Heart right ventricle (tissue), 16 donors: ENCODE results near the gene PFN3. TPM values are rescaled to one million over a fixed set of nuclear protein-coding genes. Genes with fewer than 3 reads are reported as not detected.
"Not testable (repeated sequence)": the region's sequence is repeated elsewhere in the genome, so short reads cannot be mapped to it uniquely, and the experiment has no call there.

Experiments
- ATAC-seq, 8 donors: fragments of 200-7000 bp; cut with Tn5 transposase; one replicate each; pipeline ENCODE4 v1.9.1; 2020; ENCODE audit warnings: mild to moderate bottlenecking in 8 of 8, moderate library complexity in 8 of 8, moderate number of reproducible peaks in 1 of 8
- DNase-seq, 2 donors: peaks; one replicate each; pipeline ENCODE4 v3.0.0-alpha.2; 2020
- H3K27ac ChIP-seq, 10 donors: fragments of 200-600 bp; sonication (generic) in 2 of 10; one replicate each; pipeline versions ENCODE4 v1.5.0 to v1.8.0; 2020 to 2022; ENCODE audit warnings: mild to moderate bottlenecking in 3 of 10
- H3K27me3 ChIP-seq, 7 donors: fragments of 200-600 bp; one replicate each; pipeline ENCODE4 v1.8.0; 2021 to 2022; ENCODE audit warnings: mild to moderate bottlenecking in 2 of 7
- H3K36me3 ChIP-seq, 9 donors: fragments of 200-600 bp; sonication (generic) in 1 of 9; one replicate each; pipeline versions ENCODE4 v1.5.0 to v1.8.0; 2020 to 2022; ENCODE audit warnings: mild to moderate bottlenecking in 2 of 9
- H3K4me1 ChIP-seq, 9 donors: fragments of 200-600 bp; sonication (generic) in 1 of 9; one replicate each; pipeline versions ENCODE4 v1.5.0 to v1.8.0; 2020 to 2022; ENCODE audit warnings: mild to moderate bottlenecking in 4 of 9
- H3K4me3 ChIP-seq, 10 donors: fragments of 200-600 bp; sonication (generic) in 2 of 10; one replicate each; pipeline versions ENCODE4 v1.5.0 to v1.8.0; 2020 to 2022; ENCODE audit warnings: mild to moderate bottlenecking in 7 of 10, moderate library complexity in 2 of 10
- H3K9me3 ChIP-seq, 11 donors: fragments of 200-600 bp in 10 of 11; sonication (generic) in 2 of 11; one replicate each; pipeline versions ENCODE4 v1.5.0 to v1.8.0; 2013 to 2022; ENCODE audit warnings: mild to moderate bottlenecking in 2 of 11, control low read depth in 1 of 11, moderate library complexity in 1 of 11
- CTCF ChIP-seq, 9 donors: fragments of 200-600 bp; sonication (generic) in 2 of 9; IDR thresholded peaks; one replicate each; pipeline versions ENCODE4 v1.5.0 to v1.8.0; 2021 to 2022; ENCODE audit warnings: antibody characterized with exemption in 9 of 9, mild to moderate bottlenecking in 5 of 9, moderate library complexity in 1 of 9
- WGBS, 2 donors: extraction: QIAGEN DNeasy Blood & Tissue Kit; methylation state at CpG; one replicate each; pipeline ENCODE4 v1.1.7; 2013; ENCODE audit warnings: inconsistent platforms in 1 of 2; 5-methylcytosine and 5-hydroxymethylcytosine counted together
- intact Hi-C, 10 donors: fragments of 100-400 bp; cut with DNase I; formaldehyde crosslinking; loops; one replicate each; pipeline versions ENCODE4 v1.11.1 to v1.14.2; 2022
- polyA plus RNA-seq, 2 donors: library from polyadenylated mRNA; stranded (reverse); fragments of 200-250 nt; gene quantifications; one replicate each; pipeline ENCODE4 v1.2.3, GENCODE V29; 2013
- total RNA-seq, 10 donors: library from RNA; stranded (reverse); fragmentation: NEBNext Ultra II Directional in 3 of 10; extraction: Animal tissue kit (Norgen Biotek cat#: 25700) in 3 of 10; gene quantifications; one replicate each; pipeline versions ENCODE4 v1.2.1 to v1.2.4, GENCODE V29; 2021 to 2023
- donor health status: Arrhythmogenic right ventricular cardiomyopathy.
- donor health status: ischemic (EF 13 %, LVEDD 7.1; RV severe dilation, severe dysfunction).
- donor health status: healthy with polysubstance abuse.
- donor health status: DM: no; HTN: yes; CAD: no.
- donor health status: DM: no; HTN: no; CAD: no.
- donor health status: ischemic (EF 25% LVEDD 6.9; RV normal size, moderate dysfunction).
- donor health status: ischemic (EF 25% LVEDD 5.7; RV mildly dilated, moderate dysfunction).
- donor health status: healthy.
- donor health status: DM: yes; HTN: yes; CAD: no.
- donor health status: Ischemic cardiomyopathy.
- donor health status: ischemic (EF 35%, LVEDD 5.7; RV mildly dilated, moderate dysfunction).
- donor health status: nonischemic (EF 11% LVEDD 7.7; RV severe dilation, severe dysfunction).
- donor health status: DM: yes; HTN: yes; CAD: no.
- donor health status: PGD.
- donor health status: ischemic (EF 29% LVEDD 5.4; RV normal size, mild dysfunction).
- donor health status: nonischemic (EF 23%, LVEDD 6.1; RV moderate dilation, normal function).

PFN3 gene
- total and polyA plus RNA-seq, 12 donors = not detected

- WGBS, 2 donors = 71 to 85% methylated on average over 3 of the region's 3 CpGs
- intact Hi-C loops = no loop called here
- no peak for TF ChIP-seq CTCF (IDR thresholded peaks at IDR 0.05)
- Histone ChIP-seq H3K9me3 (no peaks in the 10 kb centered on the region), H3K27me3 (no peaks in the 10 kb centered on the region), H3K4me3 (no peak overlapping the region), H3K27ac (no peak overlapping the region), H3K36me3 (no peaks in the 10 kb centered on the region), H3K4me1 (peaks cover 0 to 15% (median 0%) of the 10 kb centered on the region in 9 donors)
- DNase-seq (no peak), ATAC-seq (no peak)
Observed at GRCh38 chr5:177419046-177419445, 18.6 kb upstream of the PFN3 start.

GRCh38 chr5:177417081-177417480 is 16.6 kb upstream of the PFN3 start:
- H3K27me3 ChIP-seq, H3K36me3 ChIP-seq, ATAC-seq, H3K27ac ChIP-seq, H3K4me3 ChIP-seq, H3K9me3 ChIP-seq, intact Hi-C loops, DNase-seq: not testable (repeated sequence)
- peaks cover 0 to 23% (median 0%) of the 10 kb centered on the region in 9 donors for H3K4me1 ChIP-seq
- WGBS, 2 donors = 87 to 89% methylated on average over 6 of the region's 6 CpGs

GRCh38 chr5:177414481-177414880 is 14.0 kb upstream of the PFN3 start:
- Histone ChIP-seq H3K9me3 (no peaks in the 10 kb centered on the region), H3K4me1 (peaks cover 0 to 23% (median 0%) of the 10 kb centered on the region in 9 donors), H3K36me3 (no peaks in the 10 kb centered on the region), H3K27me3 (peaks cover 0 to 12% (median 0%) of the 10 kb centered on the region in 7 donors), H3K27ac (no peak overlapping the region), H3K4me3 (no peak overlapping the region)
- DNase-seq = no peak
- no peak for ATAC-seq
- 81 to 82% methylated on average over 3 of the region's 3 CpGs for WGBS, 2 donors
- intact Hi-C loops = no loop called here
- no peak for TF ChIP-seq CTCF (IDR thresholded peaks at IDR 0.05)

- no peak for DNase-seq
- H3K9me3 ChIP-seq = no peaks in the 10 kb centered on the region
- H3K4me1 ChIP-seq = peaks cover 0 to 23% (median 0%) of the 10 kb centered on the region in 9 donors
- WGBS, 2 donors = 86 to 87% methylated on average over 8 of the region's 8 CpGs
- no peaks in the 10 kb centered on the region for H3K36me3 ChIP-seq
- ATAC-seq = no peak
- peak overlapping the region in 1 of 10 donors; percentile 59 for H3K27ac ChIP-seq
- TF ChIP-seq CTCF (IDR thresholded peaks at IDR 0.05) = no peak
- H3K4me3 ChIP-seq = no peak overlapping the region
- peaks cover 0 to 21% (median 0%) of the 10 kb centered on the region in 7 donors for H3K27me3 ChIP-seq
- intact Hi-C loops = no loop called here
Observed at GRCh38 chr5:177412603-177413233, 12.3 kb upstream of the PFN3 start.

GRCh38 chr5:177410575-177410974 is 10.1 kb upstream of the PFN3 start:
- H3K4me1 ChIP-seq = peaks cover 0 to 23% (median 0%) of the 10 kb centered on the region in 9 donors
- no peaks in the 10 kb centered on the region for H3K9me3 ChIP-seq
- no peaks in the 10 kb centered on the region for H3K36me3 ChIP-seq
- ATAC-seq (no peak), DNase-seq (no peak)
- no peak overlapping the region for H3K4me3 ChIP-seq
- WGBS, 2 donors = 82 to 83% methylated on average over 3 of the region's 3 CpGs
- H3K27me3 ChIP-seq = peaks cover 0 to 31% (median 0%) of the 10 kb centered on the region in 7 donors
- H3K27ac ChIP-seq = peak overlapping the region in 1 of 10 donors; percentile 5
- no peak for TF ChIP-seq CTCF (IDR thresholded peaks at IDR 0.05)
- intact Hi-C loops = no loop called here
